ELR (cell line): ENCODE results near the gene LY86.
"Not testable (repeated sequence)": the region's sequence is repeated elsewhere in the genome, so short reads cannot be mapped to it uniquely, and the experiment has no call there.

ENCODE experiments used
- DNase-seq: peaks from one replicate; pipeline ENCODE4 v3.0.0-alpha.2; 2015; ENCODE audit warnings: low read depth

LY86 gene

DNA sequence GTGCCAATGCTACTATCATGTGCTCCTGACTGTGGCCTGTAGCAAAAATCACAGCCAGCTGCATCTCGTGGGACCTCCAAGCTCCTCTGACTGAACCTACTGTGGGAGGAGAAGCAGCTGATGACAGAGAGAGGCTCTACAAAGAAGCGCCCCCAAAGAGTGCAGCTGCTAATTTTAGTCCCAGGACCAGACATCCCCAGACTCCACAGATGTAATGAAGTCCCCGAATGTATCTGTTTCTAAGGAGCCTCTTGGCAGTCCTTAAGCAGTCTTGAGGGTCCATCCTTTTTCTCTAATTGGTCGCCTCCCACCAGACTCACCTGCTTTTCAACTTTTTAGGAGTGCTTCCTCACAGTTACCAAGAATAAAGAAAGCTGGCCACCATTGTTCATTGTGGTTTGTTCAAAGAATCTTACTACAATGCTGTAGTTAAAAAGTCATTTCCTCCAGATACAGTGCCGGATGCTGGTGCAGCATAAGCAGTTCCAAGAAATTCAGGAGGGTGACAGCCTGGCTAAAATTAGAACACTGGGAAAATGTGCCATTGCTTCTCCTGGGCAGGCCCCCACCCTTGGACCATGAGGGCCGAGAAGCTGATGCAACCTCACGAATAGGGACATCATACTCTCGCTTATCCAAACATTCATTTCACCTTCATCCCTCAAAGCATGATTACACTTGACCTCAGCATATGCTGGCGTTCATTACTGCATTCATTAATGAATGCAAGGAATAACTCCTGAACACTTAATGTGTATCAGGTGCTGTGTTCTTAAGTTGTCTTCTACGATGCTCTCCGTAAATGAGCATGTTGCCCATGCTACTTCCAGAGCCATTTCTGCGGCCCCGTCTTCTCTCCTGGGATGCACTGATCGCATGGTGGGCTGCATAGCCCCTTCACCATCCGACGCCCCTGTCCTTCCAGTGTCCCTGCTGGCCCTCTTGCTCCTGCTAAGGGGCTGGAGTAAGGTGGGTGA lies 66.4 kb downstream of the LY86 start:
- DNase-seq = no peak

DNA sequence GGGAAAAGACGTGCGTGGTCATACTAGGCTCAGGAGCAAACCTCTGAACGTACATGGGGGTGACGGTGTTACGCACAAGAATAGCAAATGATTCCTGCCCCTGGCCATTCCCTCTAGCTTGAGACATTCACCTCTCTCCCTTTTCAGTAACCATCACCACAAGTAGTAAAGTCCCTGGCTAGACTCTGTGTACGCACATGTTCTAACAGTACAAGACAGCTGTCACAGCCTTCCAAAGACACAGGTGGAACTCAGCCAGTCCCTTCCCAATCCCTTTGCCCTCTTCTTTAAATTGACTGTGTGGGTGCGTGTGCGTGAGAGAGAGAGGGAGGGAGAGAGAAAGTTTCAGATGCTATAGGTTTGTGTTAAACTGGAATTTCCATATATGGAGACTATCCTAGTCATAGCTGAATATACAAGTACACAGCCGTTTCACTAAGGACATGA lies 67.3 kb downstream of the LY86 start:
- no peak for DNase-seq

DNA sequence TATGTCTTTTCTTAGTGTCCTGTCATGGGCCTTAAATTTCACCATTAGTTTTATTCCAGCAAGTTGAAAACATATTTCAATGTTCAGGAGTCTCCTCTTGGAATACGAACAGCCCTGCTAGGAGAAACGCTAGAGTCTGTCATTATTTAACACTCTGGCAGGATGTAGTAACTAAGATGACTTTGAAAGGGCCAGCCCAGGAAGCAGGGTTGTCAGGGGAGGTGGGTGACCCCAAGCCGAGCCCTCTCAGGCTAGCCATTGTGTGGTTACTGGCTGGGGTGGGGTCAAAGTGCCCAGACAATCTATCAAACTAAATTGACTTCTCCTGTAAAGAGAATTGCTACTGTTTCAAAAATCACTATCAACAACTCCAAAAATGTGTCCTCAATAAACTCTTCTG lies 67.8 kb downstream of the LY86 start:
- no peak for DNase-seq

DNA sequence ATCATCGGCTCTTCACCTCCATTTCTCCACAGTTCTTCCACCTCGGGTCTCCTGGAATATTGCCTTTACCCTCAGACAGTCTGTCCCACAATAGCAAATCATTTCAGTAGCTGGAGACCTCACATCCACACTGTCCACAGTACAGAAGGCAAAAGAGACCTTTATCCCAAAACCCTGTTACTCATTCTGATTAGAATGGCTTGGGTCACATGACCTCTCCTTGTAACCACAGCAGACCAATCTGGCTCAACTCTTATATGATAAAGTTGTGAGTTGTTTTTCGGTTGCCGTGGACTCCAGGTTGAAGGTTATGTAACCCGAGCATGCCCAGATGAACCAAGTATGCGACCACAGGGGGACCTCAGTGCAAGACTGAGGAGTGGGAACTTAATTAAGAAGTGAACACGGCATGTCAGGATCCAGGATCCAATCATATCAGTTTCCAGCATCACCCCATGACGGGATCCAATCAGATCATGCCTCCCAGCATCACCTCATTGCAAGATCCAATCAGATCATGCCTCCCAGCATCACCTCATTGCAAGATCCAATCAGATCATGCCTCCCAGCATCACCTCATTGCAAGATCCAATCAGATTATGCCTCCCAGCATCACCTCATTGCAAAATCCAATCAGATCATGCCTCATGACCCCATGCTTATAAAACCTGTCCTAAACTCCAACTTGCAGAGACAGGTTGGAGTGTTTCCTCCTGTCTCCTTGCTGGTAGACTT lies 68.7 kb downstream of the LY86 start:
- DNase-seq = no peak

DNA sequence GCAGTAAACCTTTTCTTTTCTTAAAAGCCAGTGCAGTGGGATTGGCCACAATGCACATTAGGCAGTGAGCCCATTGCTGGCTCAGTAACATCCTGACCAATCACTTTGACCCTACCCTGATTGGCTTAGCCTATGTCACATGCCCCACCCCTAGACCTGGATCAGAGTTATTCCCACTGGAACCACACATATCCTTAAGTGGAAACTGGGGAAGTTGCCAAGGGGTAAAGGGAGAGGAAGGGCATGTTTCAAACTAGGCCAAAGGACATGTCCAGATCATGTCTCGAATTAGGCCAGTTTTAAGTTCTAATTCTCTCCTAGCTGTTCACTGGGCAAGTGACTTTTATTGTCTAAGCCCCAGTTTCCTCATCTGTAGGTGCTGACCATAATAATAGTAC lies 69.3 kb downstream of the LY86 start:
- no peak for DNase-seq

DNA sequence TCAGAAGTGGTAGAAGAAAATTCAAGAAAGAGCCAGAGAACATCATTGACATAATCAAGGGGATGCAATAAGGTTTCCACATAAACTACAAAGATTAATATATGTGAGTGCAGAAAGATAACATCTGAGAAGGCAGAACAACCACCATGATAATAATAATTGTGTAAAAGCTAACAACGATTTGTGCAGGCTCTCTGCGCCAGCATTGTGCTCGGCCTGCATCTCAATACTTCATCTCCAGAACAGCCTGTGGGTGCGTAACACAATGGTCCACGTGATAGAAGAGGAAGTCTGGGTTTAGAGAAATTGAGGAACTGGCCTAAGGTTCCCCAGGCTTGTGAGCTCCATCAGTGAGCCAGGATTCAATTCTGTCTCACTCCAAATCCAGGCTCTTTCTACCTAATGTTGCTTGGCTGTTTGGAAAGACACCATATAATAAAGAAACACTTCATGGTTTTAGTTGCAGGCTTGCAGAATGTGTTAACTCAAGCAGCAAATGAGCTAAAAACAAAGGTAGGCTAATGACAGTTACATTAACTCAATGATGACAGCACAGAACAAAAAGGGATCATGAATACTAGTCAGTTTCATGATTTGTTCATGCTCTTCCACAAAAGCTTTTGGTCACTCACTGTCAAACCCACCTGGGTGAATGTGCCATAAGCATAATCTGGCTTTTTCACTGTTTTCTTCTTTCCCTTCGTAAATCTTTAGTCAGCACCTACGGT lies 71.2 kb downstream of the LY86 start:
- DNase-seq = no peak

DNA sequence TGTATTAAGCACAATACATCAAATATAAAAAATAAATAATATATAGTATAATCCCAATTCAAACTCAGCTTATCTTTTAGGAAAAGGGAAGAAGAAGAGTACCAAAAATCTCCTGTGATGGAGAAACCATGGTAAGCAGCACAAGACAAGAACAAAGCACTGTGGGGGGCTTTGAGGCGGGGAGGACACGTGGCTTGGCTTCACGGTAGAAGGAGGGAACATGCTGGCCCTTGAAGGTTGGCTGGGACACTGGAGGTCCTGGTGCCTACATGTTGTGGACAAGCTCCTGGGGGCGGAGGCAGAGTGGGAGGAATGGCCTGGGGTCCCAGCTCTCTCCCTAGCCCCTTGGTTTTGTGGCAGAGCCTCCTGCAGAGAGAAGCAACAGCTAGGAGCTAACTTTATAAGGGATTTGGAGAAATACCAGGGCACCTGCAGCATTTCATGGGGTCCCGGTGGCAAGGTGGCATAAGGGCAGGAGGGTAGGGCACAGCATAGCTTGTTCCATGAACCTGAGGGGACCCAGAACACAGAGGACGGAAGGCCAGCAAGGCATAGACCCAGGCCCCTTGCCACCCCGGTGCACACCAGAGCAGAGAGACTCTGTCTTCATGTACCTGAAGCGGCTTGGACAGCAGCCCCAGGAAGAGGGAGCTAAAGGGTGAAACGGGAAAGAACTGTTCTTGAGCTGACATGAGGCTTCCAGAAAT lies 72.0 kb downstream of the LY86 start:
- DNase-seq = no peak

DNA sequence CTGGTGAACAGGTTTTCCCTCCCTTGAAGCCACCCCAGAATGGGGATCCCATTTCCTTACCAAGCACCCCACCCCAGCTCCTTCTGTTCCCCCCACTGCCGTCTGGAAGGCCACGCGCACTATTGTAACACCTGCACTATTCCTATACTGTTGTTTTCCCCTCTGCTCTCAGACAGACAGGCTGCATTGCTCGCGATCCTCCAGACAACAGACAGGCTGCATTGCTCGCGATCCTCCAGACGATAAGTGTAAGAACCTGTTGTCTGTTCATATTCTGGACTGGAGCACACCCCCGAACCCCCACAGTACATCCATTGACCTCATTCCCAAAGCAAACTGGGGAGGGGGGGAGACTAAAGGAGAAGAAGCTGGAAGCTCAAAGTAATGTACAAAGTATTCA lies 72.7 kb downstream of the LY86 start:
- no peak for DNase-seq

DNA sequence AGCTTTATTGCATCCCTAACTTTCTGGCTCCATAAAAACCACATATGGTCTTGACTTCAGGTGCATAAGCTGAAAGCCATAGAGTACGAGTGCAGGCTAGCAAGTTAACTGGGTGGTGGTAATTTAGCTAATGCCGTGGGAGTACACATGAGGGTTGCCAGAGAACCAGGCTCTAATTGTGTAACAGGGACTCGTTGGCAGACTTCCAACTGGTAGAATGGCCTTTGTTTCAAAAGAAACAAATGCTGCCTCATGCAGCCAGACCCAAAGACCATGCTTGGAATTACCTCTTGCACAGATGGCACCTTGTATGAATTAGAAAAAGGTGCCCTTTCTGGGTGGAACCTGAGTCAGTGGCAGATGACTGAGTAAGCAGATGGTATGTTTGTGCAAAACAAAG lies 73.2 kb downstream of the LY86 start:
- DNase-seq = no peak

DNA sequence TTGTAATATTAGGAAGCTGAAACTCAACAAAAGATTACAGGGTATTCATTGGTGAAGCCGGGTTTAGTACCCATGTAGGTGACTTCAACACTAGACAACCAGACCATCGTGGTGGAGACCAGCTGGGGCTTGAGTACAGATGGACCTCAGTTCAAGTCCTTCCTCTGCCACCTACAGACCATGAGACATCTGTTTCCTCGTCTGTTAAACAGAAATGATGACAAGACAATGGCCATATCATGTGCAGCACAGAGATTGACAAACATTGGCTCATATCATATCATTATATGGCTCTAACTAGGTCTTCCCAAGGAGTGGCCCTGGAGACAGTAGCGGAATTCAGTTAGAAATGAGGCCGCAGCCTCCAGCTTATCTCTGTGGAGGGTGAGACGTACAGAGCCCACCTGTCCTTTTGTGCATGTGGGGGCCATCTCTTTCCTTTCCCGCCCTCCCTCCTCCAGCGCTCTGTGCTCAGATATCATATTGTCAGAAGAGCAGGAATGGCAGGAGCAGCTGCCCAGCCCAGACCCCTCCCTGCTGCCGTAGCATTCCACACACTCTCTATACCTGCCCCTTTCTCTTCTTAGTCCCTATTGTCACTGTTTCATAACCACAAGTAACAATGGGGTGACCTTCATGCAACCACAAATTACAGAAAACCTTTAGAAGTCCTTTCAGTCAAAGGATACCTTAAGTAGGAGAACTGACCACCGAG lies 75.1 kb downstream of the LY86 start:
- no peak for DNase-seq

DNA sequence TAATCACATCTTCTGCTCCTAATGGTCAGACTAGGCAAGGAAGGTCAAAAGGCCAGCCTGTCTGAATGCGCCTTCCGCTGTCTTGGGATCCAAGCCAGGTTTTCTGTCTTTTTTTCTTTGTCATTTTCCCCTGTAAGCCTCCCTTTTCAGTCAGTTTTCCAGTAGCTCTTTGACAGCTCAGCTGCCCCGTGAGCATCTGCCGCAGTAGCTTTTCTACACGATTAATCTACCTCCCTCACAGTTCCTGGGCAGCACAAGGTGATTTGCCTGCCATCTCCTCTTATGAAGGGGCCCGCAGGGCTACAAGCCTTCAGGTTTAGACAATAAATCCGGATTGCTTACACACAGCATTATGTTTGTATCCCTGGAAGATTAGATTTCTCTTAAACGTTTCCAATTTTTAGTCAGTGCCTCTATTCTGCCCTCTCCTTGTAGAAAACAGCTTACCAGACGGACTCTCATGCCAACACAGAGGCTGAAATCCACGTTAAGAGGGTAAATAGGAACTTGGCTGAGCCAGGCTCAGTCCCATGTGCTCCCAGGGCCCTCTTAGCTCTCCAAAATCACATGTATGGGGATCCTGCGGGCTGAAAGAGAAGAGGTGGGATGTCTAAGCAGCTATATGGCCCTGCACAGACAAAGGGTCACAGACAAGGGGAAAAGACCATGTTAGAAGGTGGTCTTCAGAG lies 77.2 kb downstream of the LY86 start:
- DNase-seq = no peak

DNA sequence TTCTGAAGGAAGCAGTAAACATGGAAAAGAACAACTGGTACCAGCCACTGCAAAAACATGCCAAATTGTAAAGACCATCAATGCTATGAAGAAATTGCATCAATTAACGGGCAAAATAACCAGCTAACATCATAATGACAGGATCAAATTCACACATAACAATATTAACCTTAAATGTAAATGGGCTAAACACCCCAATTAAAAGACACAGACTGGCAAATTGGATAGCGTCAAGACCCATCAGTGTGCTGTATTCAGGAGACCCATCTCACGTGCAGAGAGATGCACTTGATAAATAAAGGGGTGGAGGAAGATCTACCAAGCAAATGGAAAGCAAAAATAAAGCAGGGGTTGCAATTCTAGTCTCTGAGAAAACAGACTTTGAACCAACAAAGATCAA lies 81.6 kb downstream of the LY86 start:
- DNase-seq = not testable (repeated sequence)

DNA sequence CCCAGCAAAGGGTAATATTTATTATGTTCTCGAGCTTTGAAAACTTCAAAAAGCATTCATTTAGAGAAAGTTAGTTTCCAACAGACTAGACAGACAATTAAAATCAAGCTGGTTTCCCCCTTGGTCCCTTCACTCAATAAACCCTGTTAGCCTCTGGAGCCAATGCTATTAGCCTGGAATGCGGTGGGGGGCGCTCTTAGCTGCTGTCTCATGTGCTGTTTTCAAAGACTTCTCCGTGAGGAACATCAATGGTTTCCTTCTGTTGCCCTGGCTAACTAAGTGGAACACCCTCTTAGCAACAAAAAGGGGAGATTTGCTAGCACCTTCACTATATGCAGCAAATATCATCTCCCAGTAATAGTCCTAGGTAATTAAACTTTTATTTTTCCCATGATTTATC lies 86.4 kb downstream of the LY86 start:
- DNase-seq = peak; percentile 15

DNA sequence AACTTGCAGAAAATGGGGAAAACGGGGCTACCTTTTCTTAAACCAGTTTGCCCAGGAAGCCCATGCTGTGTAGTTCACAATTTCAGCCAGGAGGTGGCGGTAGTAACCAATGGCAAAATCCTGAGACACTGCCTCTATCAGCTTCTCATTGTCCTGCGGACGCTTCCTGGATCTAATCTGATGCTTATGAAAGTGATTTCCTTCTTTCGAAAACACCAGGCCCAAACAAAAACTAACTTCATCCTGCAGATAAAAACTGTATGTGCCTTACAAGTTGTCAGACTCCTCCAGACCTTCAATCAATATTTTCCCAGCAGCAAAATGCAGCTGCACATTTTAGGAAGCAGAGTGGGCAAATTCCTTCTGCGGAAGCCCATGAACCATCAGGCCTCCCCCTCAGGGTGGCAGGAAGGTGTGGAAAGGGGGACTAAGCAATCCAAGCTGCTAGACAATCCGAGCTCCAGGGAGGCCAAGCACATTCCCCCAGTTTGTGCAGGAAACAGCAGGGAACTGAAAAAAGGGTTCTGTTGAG lies 88.5 kb downstream of the LY86 start:
- DNase-seq = peak; percentile 69

DNA sequence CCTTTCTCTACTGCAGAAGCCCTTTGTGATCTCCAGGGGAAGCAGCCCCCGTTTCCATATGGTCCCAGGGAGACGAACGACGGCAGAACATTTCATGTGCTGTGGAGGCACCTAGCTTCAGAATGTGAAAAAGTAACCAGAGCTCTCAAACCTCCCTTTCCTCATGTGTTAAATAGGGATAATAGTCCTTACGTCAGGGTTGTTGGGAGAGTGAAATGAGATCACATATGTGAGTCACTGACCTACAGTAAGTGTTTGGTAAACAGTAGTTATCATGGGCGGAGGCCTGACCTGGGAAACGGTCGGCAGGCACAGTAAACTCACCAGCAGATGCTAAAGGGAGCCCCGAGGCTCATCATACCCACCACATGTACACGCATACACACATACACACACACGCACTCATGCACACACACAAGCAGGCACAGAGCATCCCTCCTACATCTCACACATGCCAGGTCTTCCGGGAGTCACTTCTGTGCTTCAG lies 89.7 kb downstream of the LY86 start:
- DNase-seq = peak; percentile 59

DNA sequence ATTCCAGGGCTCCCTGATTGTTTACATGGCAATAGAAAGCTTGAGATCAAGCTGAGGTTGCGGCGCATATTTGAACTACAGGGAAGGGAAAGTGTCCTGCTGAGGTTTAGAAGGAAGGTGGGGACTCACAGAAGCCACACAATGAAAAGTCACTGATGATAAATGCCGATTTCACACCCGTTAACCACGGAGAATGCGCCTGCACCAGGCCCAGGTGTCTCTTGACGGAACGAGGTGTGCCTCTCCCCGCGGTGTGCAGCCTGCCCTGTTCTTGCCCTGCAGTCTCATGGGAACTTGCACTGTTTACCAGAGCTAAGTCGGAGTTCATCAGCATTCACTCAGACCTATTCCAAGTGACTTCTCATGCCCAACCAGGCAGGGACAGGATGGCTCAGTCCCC lies 90.3 kb downstream of the LY86 start:
- no peak for DNase-seq

DNA sequence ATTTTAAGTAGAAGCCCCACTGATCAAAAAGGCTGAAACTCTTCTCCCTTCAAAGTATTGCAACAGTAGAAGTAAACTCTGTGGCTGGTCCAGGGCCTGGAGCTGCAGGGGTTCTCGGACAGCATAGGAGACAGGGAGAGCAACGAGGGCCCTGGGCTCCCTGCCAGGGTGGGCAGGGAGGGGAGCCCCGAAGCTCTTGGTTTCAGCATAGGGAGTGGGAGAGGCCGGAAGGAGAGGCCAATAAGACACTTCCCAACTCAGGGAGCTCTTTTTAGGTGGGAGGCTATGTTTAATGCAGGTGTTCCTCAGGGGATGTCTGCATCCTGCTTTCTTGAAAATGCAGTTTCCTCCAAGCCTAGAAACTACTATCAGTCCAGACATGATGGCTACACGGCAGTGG lies 91.1 kb downstream of the LY86 start:
- no peak for DNase-seq

DNA sequence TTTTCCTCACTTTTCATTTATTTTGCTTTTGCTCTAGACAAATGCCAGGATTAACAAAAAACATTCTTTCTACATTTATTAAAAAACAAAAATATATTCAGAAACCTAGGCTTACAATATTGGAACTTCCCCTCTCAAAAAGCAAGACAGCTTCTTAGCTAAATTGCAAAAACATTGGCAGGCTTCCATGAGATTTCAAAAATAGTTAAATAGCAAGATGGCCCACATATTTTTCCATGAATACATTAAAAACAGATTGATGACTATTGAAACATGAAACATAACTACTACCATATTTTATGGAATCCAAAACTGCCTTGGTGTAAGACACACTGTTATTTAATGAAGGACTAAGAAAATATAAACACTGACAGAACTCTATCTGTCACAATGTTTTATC lies 92.0 kb downstream of the LY86 start:
- no peak for DNase-seq

DNA sequence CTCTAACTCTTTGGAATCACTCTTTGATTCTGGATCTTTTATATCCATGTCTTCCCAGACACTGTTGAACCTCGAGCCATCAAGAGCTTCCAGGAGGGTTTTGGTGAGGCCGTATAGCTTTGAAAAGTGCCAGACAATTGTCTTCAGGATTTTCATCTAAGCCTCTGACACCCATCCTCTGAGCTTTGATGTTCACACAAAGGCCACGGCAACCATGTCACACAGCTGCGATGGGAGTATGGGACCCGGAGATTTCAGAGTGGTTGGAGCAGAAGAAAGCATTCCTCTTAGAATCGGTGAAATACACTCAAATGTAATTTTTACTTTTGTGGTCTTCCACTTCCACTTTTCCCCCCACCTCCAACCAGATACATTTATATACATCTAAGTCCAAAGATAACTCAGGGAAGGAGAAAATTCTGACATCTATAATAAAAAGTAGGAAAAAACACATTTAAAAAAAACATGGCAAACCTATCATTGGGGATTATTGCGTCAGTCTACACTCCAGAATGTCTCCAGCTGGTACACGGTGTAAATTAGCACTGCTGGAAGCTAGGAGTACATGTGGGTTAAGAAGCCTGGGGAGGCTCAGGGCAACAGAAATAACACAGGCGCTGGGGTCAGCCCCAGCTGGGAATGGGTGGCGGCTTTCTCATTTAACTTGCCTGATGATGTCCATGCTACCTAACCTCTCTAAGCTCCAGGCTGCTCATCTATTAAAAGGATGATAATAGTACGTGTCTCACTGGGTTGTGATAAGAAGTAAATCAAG lies 92.7 kb downstream of the LY86 start:
- no peak for DNase-seq
